ENCODE measurements around the gene NEU4. TPM values are rescaled to one million over a fixed set of nuclear protein-coding genes. Genes with fewer than 3 reads are reported as not detected.
"Not testable (repeated sequence)": the region's sequence is repeated elsewhere in the genome, so short reads cannot be mapped to it uniquely, and the experiment has no call there.

The NEU4 gene
- total and polyA plus RNA-seq, 7 donors: 0.36 to 66.1 (median 9.9) TPM; not detected in 1

- TF ChIP-seq CTCF (IDR thresholded peaks at IDR 0.05) (no peak), EP300 (IDR thresholded peaks at IDR 0.05) (no peak), POLR2A (IDR thresholded peaks at IDR 0.05) (no peak), POLR2AphosphoS5 (IDR thresholded peaks at IDR 0.05) (no peak)
Observed at GRCh38 chr2:241814643-241815476, 5.9 kb downstream of the NEU4 start.

GRCh38 chr2:241815477-241816430, 6.8 kb downstream of the NEU4 start:
- intact Hi-C loops (cut with DNase I): no loop called here
- H3K9me3 ChIP-seq: no peaks in the 10 kb centered on the region

More at GRCh38 chr2:241814643-241815476, 5.9 kb downstream of the NEU4 start:
- Histone ChIP-seq H3K36me3 (no peaks in the 10 kb centered on the region), H3K4me1 (no peaks in the 10 kb centered on the region), H3K9me3 (no peaks in the 10 kb centered on the region), H3K27ac (no peak overlapping the region), H3K4me3 (no peak overlapping the region), H3K27me3 (peaks cover 0 to 27% (median 10%) of the 10 kb centered on the region in 3 donors)
- peak; percentile 33 for DNase-seq
- intact Hi-C loops (cut with DNase I): no loop called here
- WGBS, 2 donors: 61 to 89% methylated on average over 52 of the region's 52 CpGs

GRCh38 chr2:241816431-241817121, 7.6 kb downstream of the NEU4 start:
- TF ChIP-seq POLR2A (IDR thresholded peaks at IDR 0.05) (no peak), POLR2AphosphoS5 (IDR thresholded peaks at IDR 0.05) (no peak), CTCF (IDR thresholded peaks at IDR 0.05) (no peak), EP300 (IDR thresholded peaks at IDR 0.05) (no peak)
- H3K27me3 ChIP-seq: peaks cover 0 to 43% (median 10%) of the 10 kb centered on the region in 3 donors
- WGBS, 2 donors: 71 to 83% methylated on average over 33 of the region's 33 CpGs
- no peak overlapping the region for H3K4me3 ChIP-seq
- no peak overlapping the region for H3K27ac ChIP-seq
- intact Hi-C loops (cut with DNase I): no loop called here
- H3K36me3 ChIP-seq: no peaks in the 10 kb centered on the region
- DNase-seq: peak; percentile 57
- H3K9me3 ChIP-seq: no peaks in the 10 kb centered on the region
- H3K4me1 ChIP-seq: no peaks in the 10 kb centered on the region

More at GRCh38 chr2:241815477-241816430, 6.8 kb downstream of the NEU4 start:
- Histone ChIP-seq H3K27ac (no peak overlapping the region), H3K4me3 (no peak overlapping the region), H3K36me3 (no peaks in the 10 kb centered on the region), H3K4me1 (no peaks in the 10 kb centered on the region), H3K27me3 (peaks cover 0 to 34% (median 10%) of the 10 kb centered on the region in 3 donors)
- 75 to 86% methylated on average over 48 of the region's 48 CpGs for WGBS, 2 donors
- DNase-seq: peak; percentile 61
- TF ChIP-seq POLR2AphosphoS5 (IDR thresholded peaks at IDR 0.05) (no peak), POLR2A (IDR thresholded peaks at IDR 0.05) (no peak), EP300 (IDR thresholded peaks at IDR 0.05) (no peak), CTCF (IDR thresholded peaks at IDR 0.05) (no peak)

- peak; percentile 59 for DNase-seq
- Histone ChIP-seq H3K27ac (no peak overlapping the region), H3K36me3 (no peaks in the 10 kb centered on the region), H3K4me3 (no peak overlapping the region), H3K4me1 (no peaks in the 10 kb centered on the region), H3K9me3 (no peaks in the 10 kb centered on the region), H3K27me3 (peaks cover 0 to 50% (median 10%) of the 10 kb centered on the region in 3 donors)
- intact Hi-C loops (cut with DNase I): no loop called here
- no peak for TF ChIP-seq EP300 (IDR thresholded peaks at IDR 0.05)
- TF ChIP-seq CTCF (IDR thresholded peaks at IDR 0.05): no peak
- TF ChIP-seq POLR2A (IDR thresholded peaks at IDR 0.05): no peak
- TF ChIP-seq POLR2AphosphoS5 (IDR thresholded peaks at IDR 0.05): no peak
- WGBS, 2 donors: 16 to 36% methylated on average over 16 of the region's 16 CpGs
Observed at GRCh38 chr2:241817126-241817820, 8.3 kb downstream of the NEU4 start.

GRCh38 chr2:241817821-241818215, 8.8 kb downstream of the NEU4 start:
- intact Hi-C loops (cut with DNase I); H3K36me3 ChIP-seq; H3K4me1 ChIP-seq; H3K9me3 ChIP-seq; H3K4me3 ChIP-seq; H3K27ac ChIP-seq; DNase-seq: not testable (repeated sequence)
- H3K27me3 ChIP-seq: peaks cover 0 to 53% (median 10%) of the 10 kb centered on the region in 3 donors
- 34 to 70% methylated on average over 10 of the region's 10 CpGs for WGBS, 2 donors

Data from sigmoid colon (tissue), 7 donors.